Measurements from ENCODE around the gene PKD1.
"Not testable (repeated sequence)": the region's sequence is repeated elsewhere in the genome, so short reads cannot be mapped to it uniquely, and the experiment has no call there.

Gene PKD1

GRCh38 chr16:2102471-2102870 lies 33.2 kb downstream of the PKD1 start:
- no peaks in the 10 kb centered on the region for H3K9me3 ChIP-seq (ENCODE audit: low read depth, low read length)
- DNase-seq (ENCODE audit: low read depth, low spot score) = no peak
- H3K4me3 ChIP-seq = no peak overlapping the region
- no peaks in the 10 kb centered on the region; the same call in 1 of the 2 replicates for H3K36me3 ChIP-seq (ENCODE audit: insufficient read depth, low read length)
- TF ChIP-seq EZH2 (IDR thresholded peaks at IDR 0.05) (no peak), FOXP2 (optimal IDR thresholded peaks at IDR 0.05; ENCODE audit: control extremely low read depth, extremely low read length, insufficient read depth) (no peak), POLR2AphosphoS5 (IDR thresholded peaks at IDR 0.05; ENCODE audit: borderline replicate concordance, low read depth, low read length) (no peak)
- H3K27ac ChIP-seq = no peak overlapping the region
- no peak overlapping the region for H3K9ac ChIP-seq (ENCODE audit: insufficient read length)

- H3K4me3 ChIP-seq; H3K9ac ChIP-seq (ENCODE audit: insufficient read length); H3K9me3 ChIP-seq (ENCODE audit: low read depth, low read length); H3K36me3 ChIP-seq (ENCODE audit: insufficient read depth, low read length); DNase-seq (ENCODE audit: low read depth, low spot score); H3K27ac ChIP-seq: not testable (repeated sequence)
These were observed 34.1 kb downstream of the PKD1 start for GRCh38 chr16:2101581-2101980.

GRCh38 chr16:2097689-2098088 lies 38.0 kb downstream of the PKD1 start:
- H3K9ac ChIP-seq (ENCODE audit: insufficient read length); DNase-seq (ENCODE audit: low read depth, low spot score); H3K27ac ChIP-seq; H3K9me3 ChIP-seq (ENCODE audit: low read depth, low read length); H3K4me3 ChIP-seq; H3K36me3 ChIP-seq (ENCODE audit: insufficient read depth, low read length): not testable (repeated sequence)

DNA sequence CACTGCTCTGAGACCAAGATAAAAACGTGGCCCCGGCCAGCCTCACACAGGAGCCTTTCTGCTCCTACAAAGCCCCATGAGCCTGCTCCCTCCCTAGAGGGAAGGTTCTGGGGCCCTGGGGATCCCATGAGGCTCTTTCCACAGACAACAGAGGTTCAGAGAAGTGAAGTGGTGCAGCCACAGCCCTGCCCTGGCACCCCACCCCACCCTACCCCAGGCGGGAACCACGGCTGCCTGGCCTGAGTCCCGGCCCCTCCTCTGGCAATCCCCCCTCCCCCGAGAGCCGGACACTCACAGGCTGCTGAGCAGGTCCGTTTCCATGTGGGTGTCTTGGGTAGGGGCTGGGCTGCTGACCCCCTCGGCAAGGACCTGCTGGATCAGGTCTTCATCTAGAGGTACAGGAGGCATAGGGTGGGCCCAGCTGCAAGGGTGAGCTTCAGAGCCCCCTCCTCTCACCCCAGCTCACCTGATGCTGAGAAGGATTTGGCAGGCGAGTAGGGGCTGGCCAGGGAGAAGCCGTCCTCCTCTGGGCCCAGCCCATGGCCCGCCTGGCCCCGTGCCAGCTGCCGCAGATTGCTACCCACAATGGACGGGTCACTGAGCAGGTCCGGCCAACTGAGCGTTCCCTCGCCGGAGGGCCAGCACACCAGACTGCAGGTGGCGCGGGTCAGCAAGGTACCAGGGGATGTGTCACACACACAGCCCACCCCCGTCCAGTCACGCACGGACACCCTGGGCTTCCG lies 38.7 kb downstream of the PKD1 start:
- H3K4me3 ChIP-seq = no peak overlapping the region
- H3K27ac ChIP-seq = no peak overlapping the region
- H3K9me3 ChIP-seq (ENCODE audit: low read depth, low read length) = no peaks in the 10 kb centered on the region
- DNase-seq (ENCODE audit: low read depth, low spot score) = no peak
- H3K36me3 ChIP-seq (ENCODE audit: insufficient read depth, low read length) = peaks cover 4% of the 10 kb centered on the region; the same call in 1 of the 2 replicates
- TF ChIP-seq POLR2AphosphoS5 (IDR thresholded peaks at IDR 0.05; ENCODE audit: borderline replicate concordance, low read depth, low read length) (no peak), FOXP2 (optimal IDR thresholded peaks at IDR 0.05; ENCODE audit: control extremely low read depth, extremely low read length, insufficient read depth) (no peak)
- no peak overlapping the region for H3K9ac ChIP-seq (ENCODE audit: insufficient read length)

GRCh38 chr16:2095918-2096582 lies 39.6 kb downstream of the PKD1 start:
- Histone ChIP-seq H3K36me3 (ENCODE audit: insufficient read depth, low read length) (peaks cover 4% of the 10 kb centered on the region; the same call in 1 of the 2 replicates), H3K4me3 (no peak overlapping the region), H3K27ac (no peak overlapping the region), H3K9me3 (ENCODE audit: low read depth, low read length) (no peaks in the 10 kb centered on the region), H3K9ac (ENCODE audit: insufficient read length) (no peak overlapping the region)
- TF ChIP-seq EZH2 (IDR thresholded peaks at IDR 0.05) = no peak
- TF ChIP-seq FOXP2 (optimal IDR thresholded peaks at IDR 0.05; ENCODE audit: control extremely low read depth, extremely low read length, insufficient read depth) = no peak
- no peak for TF ChIP-seq POLR2AphosphoS5 (IDR thresholded peaks at IDR 0.05; ENCODE audit: borderline replicate concordance, low read depth, low read length)
- DNase-seq (ENCODE audit: low read depth, low spot score) = no peak

DNA sequence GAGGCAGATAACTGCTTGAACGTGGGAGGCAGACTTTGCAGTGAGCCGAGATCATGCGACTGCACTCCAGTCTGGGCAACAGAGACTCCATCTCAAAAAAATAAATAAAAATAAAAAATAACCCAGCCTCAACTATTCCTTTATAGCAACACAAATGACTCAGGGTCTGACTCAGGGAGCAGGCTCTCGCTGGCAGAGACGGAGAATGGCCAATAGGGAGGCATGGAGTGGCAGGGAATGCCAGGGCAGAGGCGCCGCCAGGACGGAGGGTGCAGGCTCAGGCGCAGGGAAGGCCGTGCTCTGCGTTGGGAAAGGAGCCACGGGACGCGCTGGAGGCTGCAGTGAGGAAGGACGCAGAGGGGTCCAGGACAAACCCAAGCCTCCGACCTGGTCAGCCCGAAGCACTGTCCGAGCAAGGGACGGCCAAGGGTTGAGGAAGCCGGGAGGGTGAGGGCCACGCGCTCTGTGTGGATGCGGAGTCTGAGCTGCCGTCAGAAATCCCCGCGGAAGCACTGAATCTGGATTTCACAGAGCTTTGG lies 40.3 kb downstream of the PKD1 start:
- TF ChIP-seq FOXP2 (optimal IDR thresholded peaks at IDR 0.05; ENCODE audit: control extremely low read depth, extremely low read length, insufficient read depth) = no peak
- Histone ChIP-seq H3K9ac (ENCODE audit: insufficient read length) (no peak overlapping the region), H3K27ac (no peak overlapping the region), H3K36me3 (ENCODE audit: insufficient read depth, low read length) (peaks cover 6% of the 10 kb centered on the region; the same call in 1 of the 2 replicates), H3K9me3 (ENCODE audit: low read depth, low read length) (no peaks in the 10 kb centered on the region), H3K4me3 (no peak overlapping the region)
- no peak for DNase-seq (ENCODE audit: low read depth, low spot score)

DNA sequence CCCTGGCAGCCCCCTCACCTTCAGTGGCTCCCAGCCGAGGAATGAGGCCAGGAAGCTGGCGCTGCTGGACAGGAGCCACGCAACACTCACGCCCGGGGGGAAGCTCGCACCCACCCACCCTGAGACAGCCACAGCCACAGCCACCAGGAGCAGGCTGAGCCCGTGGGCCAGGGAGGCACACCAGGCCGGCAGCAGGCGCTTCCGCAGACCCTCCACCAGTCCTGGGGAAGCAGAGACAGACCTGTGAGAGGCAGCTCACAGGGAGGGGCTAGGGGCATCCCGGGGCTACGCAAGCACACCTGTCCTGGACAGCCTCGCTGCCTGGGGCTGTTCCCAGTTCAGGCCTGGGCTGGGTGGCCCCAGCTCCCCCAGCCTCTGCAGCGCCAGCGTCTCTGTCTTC lies 41.9 kb downstream of the PKD1 start:
- H3K4me3 ChIP-seq = no peak overlapping the region
- peaks cover 9% of the 10 kb centered on the region; the same call in 1 of the 2 replicates for H3K36me3 ChIP-seq (ENCODE audit: insufficient read depth, low read length)
- H3K27ac ChIP-seq = no peak overlapping the region
- no peaks in the 10 kb centered on the region for H3K9me3 ChIP-seq (ENCODE audit: low read depth, low read length)
- H3K9ac ChIP-seq (ENCODE audit: insufficient read length) = no peak overlapping the region
- TF ChIP-seq EZH2 (IDR thresholded peaks at IDR 0.05) (no peak), FOXP2 (optimal IDR thresholded peaks at IDR 0.05; ENCODE audit: control extremely low read depth, extremely low read length, insufficient read depth) (no peak), POLR2AphosphoS5 (IDR thresholded peaks at IDR 0.05; ENCODE audit: borderline replicate concordance, low read depth, low read length) (no peak)
- DNase-seq (ENCODE audit: low read depth, low spot score) = no peak

DNA sequence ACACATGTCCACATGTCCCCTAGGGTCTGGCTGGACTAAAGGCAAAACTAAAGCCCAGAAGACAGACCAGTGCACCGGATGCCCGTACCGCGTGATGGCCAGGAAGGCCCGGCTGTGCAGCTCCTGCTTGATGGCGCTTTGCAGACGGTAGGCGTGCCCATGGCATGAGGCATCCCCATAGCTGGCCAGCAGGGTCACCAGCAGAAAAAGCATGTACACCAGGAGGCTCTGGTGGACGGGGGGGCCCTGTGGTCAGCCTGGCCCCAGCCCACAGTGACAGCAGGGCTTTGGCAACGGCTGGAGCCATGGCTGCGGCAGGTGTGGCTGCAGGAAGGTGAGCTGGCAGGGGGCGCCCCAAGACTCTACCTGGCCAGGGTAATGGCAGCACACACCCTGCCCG lies 42.8 kb downstream of the PKD1 start:
- DNase-seq (ENCODE audit: low read depth, low spot score) = no peak
- TF ChIP-seq FOXP2 (optimal IDR thresholded peaks at IDR 0.05; ENCODE audit: control extremely low read depth, extremely low read length, insufficient read depth) (no peak), EZH2 (IDR thresholded peaks at IDR 0.05) (no peak), POLR2AphosphoS5 (IDR thresholded peaks at IDR 0.05; ENCODE audit: borderline replicate concordance, low read depth, low read length) (no peak)
- no peaks in the 10 kb centered on the region for H3K9me3 ChIP-seq (ENCODE audit: low read depth, low read length)
- H3K9ac ChIP-seq (ENCODE audit: insufficient read length) = no peak overlapping the region
- no peak overlapping the region for H3K27ac ChIP-seq
- peaks cover 9% of the 10 kb centered on the region; the same call in 1 of the 2 replicates for H3K36me3 ChIP-seq (ENCODE audit: insufficient read depth, low read length)
- H3K4me3 ChIP-seq = no peak overlapping the region

- Histone ChIP-seq H3K27ac (no peak overlapping the region), H3K4me3 (no peak overlapping the region), H3K9ac (ENCODE audit: insufficient read length) (no peak overlapping the region), H3K36me3 (ENCODE audit: insufficient read depth, low read length) (peaks cover 9% of the 10 kb centered on the region; the same call in 1 of the 2 replicates), H3K9me3 (ENCODE audit: low read depth, low read length) (no peaks in the 10 kb centered on the region)
- no peak for DNase-seq (ENCODE audit: low read depth, low spot score)
- TF ChIP-seq POLR2AphosphoS5 (IDR thresholded peaks at IDR 0.05; ENCODE audit: borderline replicate concordance, low read depth, low read length) = no peak
- TF ChIP-seq FOXP2 (optimal IDR thresholded peaks at IDR 0.05; ENCODE audit: control extremely low read depth, extremely low read length, insufficient read depth) = no peak
- TF ChIP-seq EZH2 (IDR thresholded peaks at IDR 0.05) = no peak
These were observed 43.5 kb downstream of the PKD1 start for GRCh38 chr16:2092256-2092620.
